HEK293 (cell line): ENCODE data around the gene ZNF662.

Experiments used
- CTCF ChIA-PET: fragments of 350-600 bp; formaldehyde crosslinking; extraction: SDS; loops from one replicate; lab custom pipeline; 2021; ENCODE audit warnings: antibody characterized with exemption; lab: Yijun Ruan, JAX
- POLR2A ChIA-PET: fragments of 300-600 bp; formaldehyde crosslinking; extraction: SDS; loops from one replicate; lab custom pipeline; 2020; ENCODE audit warnings: antibody characterized with exemption, inconsistent platforms; lab: Yijun Ruan, JAX
- H3K27ac ChIP-seq: fragments of 200-500 bp; sonication (Bioruptor generic); 2 replicates; pipeline ENCODE4 v1.5.1; 2014; ENCODE audit warnings: low read depth, low read length, control low read depth, inconsistent platforms; ENCODE audit errors: extremely low read depth
- H3K36me3 ChIP-seq, 2 experiments: fragments of 200-500 bp in 1 of 2; sonication (Bioruptor generic) in 1 of 2; 1 replicate in 1 of 2; 2 replicates in 1 of 2; pipeline ENCODE4 v1.5.1; 2014 to 2017; ENCODE audit warnings: inconsistent platforms in 2 of 2, low read length in 2 of 2; ENCODE audit not compliant: control insufficient read depth in 2 of 2, insufficient read depth in 1 of 2
- H3K4me1 ChIP-seq: fragments of 200-500 bp; sonication (Bioruptor generic); 2 replicates; pipeline ENCODE4 v1.5.1; 2014; ENCODE audit warnings: mild to moderate bottlenecking, low read length, inconsistent platforms; ENCODE audit not compliant: control insufficient read depth, insufficient read depth
- H3K4me3 ChIP-seq: 2 replicates; pipeline ENCODE4 v1.5.1; 2011; ENCODE audit warnings: low read depth, mild to moderate bottlenecking, control low read depth, low read length, moderate library complexity
- H3K9me3 ChIP-seq: fragments of 200-500 bp; sonication (Bioruptor generic); 2 replicates; pipeline ENCODE4 v1.5.1; 2014; ENCODE audit warnings: low read depth, low read length, inconsistent platforms; ENCODE audit not compliant: control insufficient read depth, insufficient read depth
- GLI2 ChIP-seq: fragments of 450-650 bp; formaldehyde crosslinking; IDR thresholded peaks from 2 replicates; pipeline ENCODE4; 2017; ENCODE audit warnings: missing biosample characterization, missing genetic modification characterization, low read depth, borderline replicate concordance
- OVOL3 ChIP-seq: fragments of 450-650 bp; formaldehyde crosslinking; IDR thresholded peaks from 2 replicates; pipeline ENCODE4 v1.5.1; 2016; ENCODE audit warnings: missing biosample characterization, missing genetic modification characterization
- YY2 ChIP-seq: fragments of 450-650 bp; formaldehyde crosslinking; IDR thresholded peaks from 2 replicates; pipeline ENCODE4 v1.5.1; 2016; ENCODE audit warnings: missing biosample characterization, missing genetic modification characterization
- ZBTB11 ChIP-seq: fragments of 450-650 bp; formaldehyde crosslinking; conservative IDR thresholded peaks from 2 replicates; pipeline ENCODE4 v1.5.1; 2016; ENCODE audit warnings: low read depth, missing biosample characterization, missing genetic modification characterization
- ZBTB44 ChIP-seq: fragments of 450-650 bp; IDR thresholded peaks from 2 replicates; pipeline ENCODE4 v1.5.1; 2018; ENCODE audit warnings: missing biosample characterization, mild to moderate bottlenecking, missing genetic modification characterization
- ZFHX2 ChIP-seq: fragments of 450-650 bp; formaldehyde crosslinking; conservative IDR thresholded peaks from 2 replicates; pipeline ENCODE4 v1.5.1; 2016; ENCODE audit warnings: missing biosample characterization, missing genetic modification characterization
- ZNF10 ChIP-seq: fragments of 450-650 bp; formaldehyde crosslinking; IDR thresholded peaks from 2 replicates; pipeline ENCODE4 v1.5.1; 2017; ENCODE audit warnings: missing biosample characterization, missing genetic modification characterization
- ZNF148 ChIP-seq: fragments of 450-650 bp; formaldehyde crosslinking; IDR thresholded peaks from 2 replicates; pipeline ENCODE4 v1.5.0; 2017; ENCODE audit warnings: missing biosample characterization, missing genetic modification characterization, borderline replicate concordance
- ZNF202 ChIP-seq: fragments of 450-650 bp; formaldehyde crosslinking; IDR thresholded peaks from 2 replicates; pipeline ENCODE4 v1.5.1; 2016; ENCODE audit warnings: missing biosample characterization, missing genetic modification characterization, borderline replicate concordance
- ZNF266 ChIP-seq: fragments of 450-650 bp; formaldehyde crosslinking; IDR thresholded peaks from 2 replicates; pipeline ENCODE4 v1.5.1; 2016; ENCODE audit warnings: missing biosample characterization, missing genetic modification characterization, low read depth
- ZNF350 ChIP-seq: fragments of 450-650 bp; formaldehyde crosslinking; IDR thresholded peaks from 2 replicates; pipeline ENCODE4 v1.5.0; 2017; ENCODE audit warnings: missing biosample characterization, mild to moderate bottlenecking, missing genetic modification characterization
- ZNF510 ChIP-seq: fragments of 450-650 bp; formaldehyde crosslinking; IDR thresholded peaks from 2 replicates; pipeline ENCODE4 v1.5.1; 2018; ENCODE audit warnings: mild to moderate bottlenecking, missing genetic modification characterization, missing biosample characterization; ENCODE audit not compliant: insufficient replicate concordance
- ZNF529 ChIP-seq: fragments of 450-650 bp; formaldehyde crosslinking; IDR thresholded peaks from 2 replicates; pipeline ENCODE4 v1.5.1; 2017; ENCODE audit warnings: missing genetic modification characterization, missing biosample characterization; ENCODE audit not compliant: insufficient replicate concordance
- ZNF530 ChIP-seq: fragments of 450-650 bp; formaldehyde crosslinking; IDR thresholded peaks from 2 replicates; pipeline ENCODE4 v1.5.1; 2016; ENCODE audit warnings: low read depth, missing biosample characterization, missing genetic modification characterization
- ZNF544 ChIP-seq: fragments of 450-650 bp; formaldehyde crosslinking; IDR thresholded peaks from 2 replicates; pipeline ENCODE4 v1.5.0; 2017; ENCODE audit warnings: missing biosample characterization, missing genetic modification characterization
- ZNF555 ChIP-seq: fragments of 450-650 bp; formaldehyde crosslinking; conservative IDR thresholded peaks from 2 replicates; pipeline ENCODE4 v1.5.1; 2017; ENCODE audit warnings: missing biosample characterization, mild to moderate bottlenecking, missing genetic modification characterization, inconsistent platforms
- ZNF629 ChIP-seq: fragments of 450-650 bp; formaldehyde crosslinking; IDR thresholded peaks from 2 replicates; pipeline ENCODE4 v1.5.1; 2017; ENCODE audit warnings: missing biosample characterization, missing genetic modification characterization
- ZNF704 ChIP-seq: fragments of 450-650 bp; formaldehyde crosslinking; IDR thresholded peaks from 2 replicates; pipeline ENCODE4 v1.5.1; 2016; ENCODE audit warnings: missing biosample characterization, missing genetic modification characterization
- ZNF776 ChIP-seq: fragments of 450-650 bp; formaldehyde crosslinking; IDR thresholded peaks from 2 replicates; pipeline ENCODE4 v1.5.0; 2017; ENCODE audit warnings: missing biosample characterization, missing genetic modification characterization, borderline replicate concordance
- ZSCAN23 ChIP-seq: fragments of 450-650 bp; formaldehyde crosslinking; IDR thresholded peaks from 2 replicates; pipeline ENCODE4 v1.5.1; 2016; ENCODE audit warnings: missing biosample characterization, missing genetic modification characterization

ZNF662 gene

GRCh38 chr3:42887084-42887483 lies 18.9 kb upstream of the ZNF662 start:
- no peak for TF ChIP-seq ZNF350 (tag by site-specific recombination)
- no peak for TF ChIP-seq ZNF544
- Histone ChIP-seq H3K36me3 (no peaks in the 10 kb centered on the region), H3K4me3 (no peak overlapping the region), H3K27ac (no peak overlapping the region), H3K4me1 (no peaks in the 10 kb centered on the region), H3K9me3 (no peaks in the 10 kb centered on the region)
- CTCF ChIA-PET: no interaction called here
- POLR2A ChIA-PET: no interaction called here

- POLR2A ChIA-PET: no interaction called here
- H3K4me3 ChIP-seq: no peak overlapping the region
- TF ChIP-seq ZBTB11: no peak
- no peak for TF ChIP-seq ZSCAN23 (tag by site-specific recombination)
- TF ChIP-seq ZNF10 (tag by site-specific recombination): no peak
- TF ChIP-seq ZBTB44 (tag by site-specific recombination): no peak
- TF ChIP-seq ZNF555 (tag by site-specific recombination): no peak
- no peak for TF ChIP-seq GLI2 (tag by site-specific recombination)
- TF ChIP-seq YY2 (tag by site-specific recombination): no peak
- no peak for TF ChIP-seq ZFHX2 (tag by site-specific recombination)
- TF ChIP-seq ZNF704: no peak
- CTCF ChIA-PET: interaction anchor here (1.4 to 2.1 kb wide), 2 partner anchors 8 to 10 kb away, joined by 7 to 8 read pairs; no protein-coding TSS in a partner anchor
- no peaks in the 10 kb centered on the region for H3K36me3 ChIP-seq
- H3K9me3 ChIP-seq: no peaks in the 10 kb centered on the region
- no peaks in the 10 kb centered on the region for H3K4me1 ChIP-seq
- no peak overlapping the region for H3K27ac ChIP-seq
Observed at GRCh38 chr3:42891042-42891441, 14.9 kb upstream of the ZNF662 start.

- Histone ChIP-seq H3K36me3 (no peaks in the 10 kb centered on the region), H3K4me1 (no peaks in the 10 kb centered on the region), H3K27ac (no peak overlapping the region), H3K9me3 (no peaks in the 10 kb centered on the region), H3K4me3 (no peak overlapping the region)
- ChIA-PET POLR2A (no interaction called here), CTCF (interaction anchor here (1.4 kb wide), 1 partner anchor 9 kb away, joined by 7 read pairs; no protein-coding TSS in a partner anchor)
- TF ChIP-seq ZNF530 (tag by site-specific recombination): no peak
- TF ChIP-seq OVOL3: no peak
- no peak for TF ChIP-seq ZNF629 (tag by site-specific recombination)
- TF ChIP-seq ZNF202 (tag by site-specific recombination): no peak
- TF ChIP-seq ZNF148: no peak
- TF ChIP-seq ZNF529: no peak
- TF ChIP-seq ZNF776: no peak
- TF ChIP-seq ZNF266: no peak
- no peak for TF ChIP-seq ZNF510 (tag by site-specific recombination)
Observed at GRCh38 chr3:42892169-42892568, 13.8 kb upstream of the ZNF662 start.
